GM06990 (cell line): ENCODE measurements around the gene MT1HL1.

Experiments used
- DNase-seq: peaks from one replicate; pipeline ENCODE4 v3.0.0-alpha.2; 2011; ENCODE audit not compliant: insufficient read length; ENCODE audit errors: extremely low read depth
- H3K27me3 ChIP-seq: replicated peaks from 2 replicates; pipeline ENCODE4 v1.6.0; 2011; ENCODE audit warnings: low read length; ENCODE audit not compliant: control insufficient read depth, insufficient read depth
- H3K36me3 ChIP-seq: 2 replicates; pipeline ENCODE4 v1.5.1; 2011; ENCODE audit warnings: low read length; ENCODE audit not compliant: control insufficient read depth, insufficient read depth
- H3K4me3 ChIP-seq: replicated peaks from 2 replicates; pipeline ENCODE4 v1.5.1; 2011; ENCODE audit warnings: low read depth, mild to moderate bottlenecking, control low read depth, low read length
- CTCF ChIP-seq: IDR thresholded peaks from 2 replicates; pipeline ENCODE4 v1.5.1; 2011; ENCODE audit warnings: low read length, control low read depth, mild to moderate bottlenecking, inconsistent platforms; ENCODE audit not compliant: insufficient read depth, poor library complexity, severe bottlenecking

Gene MT1HL1

GRCh38 chr1:237004116-237004515, at the start of gene MT1HL1:
TSS of gene MT1HL1 (minus strand) at chr1:237004441. CDS start at chr1:237004372, 69 bp downstream.
- TF ChIP-seq CTCF = no peak
- no peak for DNase-seq
- no peaks in the 10 kb centered on the region; the same call in none of the 2 replicates for H3K27me3 ChIP-seq
- H3K36me3 ChIP-seq = no peaks in the 10 kb centered on the region
- no peak within 1 kb of the TSS for H3K4me3 ChIP-seq

GRCh38 chr1:237050915-237051314, 46.7 kb upstream of the MT1HL1 start:
- peaks cover 2% of the 10 kb centered on the region for H3K27me3 ChIP-seq
- H3K36me3 ChIP-seq = no peaks in the 10 kb centered on the region
- H3K4me3 ChIP-seq = no peak overlapping the region
- no peak for TF ChIP-seq CTCF
- no peak for DNase-seq

GRCh38 chr1:237050185-237050584, 45.9 kb upstream of the MT1HL1 start:
- no peak for DNase-seq
- TF ChIP-seq CTCF = no peak
- H3K27me3 ChIP-seq = peaks cover 2% of the 10 kb centered on the region
- H3K36me3 ChIP-seq = no peaks in the 10 kb centered on the region
- H3K4me3 ChIP-seq = no peak overlapping the region

- no peaks in the 10 kb centered on the region; the same call in 1 of the 2 replicates for H3K27me3 ChIP-seq
- no peak overlapping the region for H3K4me3 ChIP-seq
- no peaks in the 10 kb centered on the region for H3K36me3 ChIP-seq
- DNase-seq = no peak
- no peak for TF ChIP-seq CTCF
Measured at GRCh38 chr1:237048803-237049202, 44.6 kb upstream of the MT1HL1 start.

GRCh38 chr1:237045278-237046016, 41.2 kb upstream of the MT1HL1 start:
- no peak for DNase-seq
- Histone ChIP-seq H3K4me3 (no peak overlapping the region), H3K36me3 (no peaks in the 10 kb centered on the region), H3K27me3 (no peaks in the 10 kb centered on the region; the same call in 1 of the 2 replicates)
- TF ChIP-seq CTCF = peak; percentile 13
